ENCODE data around the gene SLC45A2. TPM values are rescaled to one million over a fixed set of nuclear protein-coding genes. Genes with fewer than 3 reads are reported as not detected.

SLC45A2 gene
- polyA plus RNA-seq, 1 donor from 2014 or later = 1.2 TPM

DNA sequence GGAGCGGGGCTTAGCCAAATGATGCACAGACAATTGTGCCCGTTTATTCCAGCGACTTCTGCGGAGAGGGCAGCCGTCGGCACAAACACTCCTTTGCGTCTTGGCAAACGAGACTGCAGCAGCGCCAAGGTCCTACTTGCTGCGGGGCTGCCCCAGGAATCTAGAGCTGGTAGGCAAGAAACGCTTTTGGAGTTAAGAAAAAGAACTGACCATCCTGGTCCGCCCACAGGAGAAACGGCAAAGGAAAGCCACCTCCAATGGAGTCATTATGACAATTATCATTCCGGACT, 46.0 kb downstream of the SLC45A2 start:
- H3K4me2 ChIP-seq (ENCODE audit: low read length) = no peak overlapping the region
- no peak overlapping the region for H3K4me3 ChIP-seq (ENCODE audit: low read length)
- no peaks in the 10 kb centered on the region for H3F3A ChIP-seq (ENCODE audit: insufficient read depth, low read length, poor library complexity, severe bottlenecking)
- H3K27ac ChIP-seq (ENCODE audit: low read length) = no peak overlapping the region
- no peaks in the 10 kb centered on the region for H3K9me3 ChIP-seq (ENCODE audit: low read length)
- H3K9me2 ChIP-seq (ENCODE audit: insufficient read depth, low read length) = no peaks in the 10 kb centered on the region
- no peaks in the 10 kb centered on the region for H3K79me2 ChIP-seq (replicated peaks; ENCODE audit: insufficient read depth, low read length)
- TF ChIP-seq SMC3 (conservative IDR thresholded peaks at IDR 0.05; ENCODE audit: poor library complexity) (no peak), RAD21 (conservative IDR thresholded peaks at IDR 0.05) (no peak), EZH2 (IDR thresholded peaks at IDR 0.05; ENCODE audit: borderline replicate concordance, insufficient read depth, low read length, poor library complexity, severe bottlenecking) (no peak), POLR2AphosphoS5 (IDR thresholded peaks at IDR 0.05) (no peak), MXI1 (conservative IDR thresholded peaks at IDR 0.05; ENCODE audit: poor library complexity, severe bottlenecking) (no peak), EP300 (conservative IDR thresholded peaks at IDR 0.05; ENCODE audit: poor library complexity, severe bottlenecking) (no peak), TAF1 (IDR thresholded peaks at IDR 0.05; ENCODE audit: low read depth) (no peak)
- TF ChIP-seq, protein P1, sequence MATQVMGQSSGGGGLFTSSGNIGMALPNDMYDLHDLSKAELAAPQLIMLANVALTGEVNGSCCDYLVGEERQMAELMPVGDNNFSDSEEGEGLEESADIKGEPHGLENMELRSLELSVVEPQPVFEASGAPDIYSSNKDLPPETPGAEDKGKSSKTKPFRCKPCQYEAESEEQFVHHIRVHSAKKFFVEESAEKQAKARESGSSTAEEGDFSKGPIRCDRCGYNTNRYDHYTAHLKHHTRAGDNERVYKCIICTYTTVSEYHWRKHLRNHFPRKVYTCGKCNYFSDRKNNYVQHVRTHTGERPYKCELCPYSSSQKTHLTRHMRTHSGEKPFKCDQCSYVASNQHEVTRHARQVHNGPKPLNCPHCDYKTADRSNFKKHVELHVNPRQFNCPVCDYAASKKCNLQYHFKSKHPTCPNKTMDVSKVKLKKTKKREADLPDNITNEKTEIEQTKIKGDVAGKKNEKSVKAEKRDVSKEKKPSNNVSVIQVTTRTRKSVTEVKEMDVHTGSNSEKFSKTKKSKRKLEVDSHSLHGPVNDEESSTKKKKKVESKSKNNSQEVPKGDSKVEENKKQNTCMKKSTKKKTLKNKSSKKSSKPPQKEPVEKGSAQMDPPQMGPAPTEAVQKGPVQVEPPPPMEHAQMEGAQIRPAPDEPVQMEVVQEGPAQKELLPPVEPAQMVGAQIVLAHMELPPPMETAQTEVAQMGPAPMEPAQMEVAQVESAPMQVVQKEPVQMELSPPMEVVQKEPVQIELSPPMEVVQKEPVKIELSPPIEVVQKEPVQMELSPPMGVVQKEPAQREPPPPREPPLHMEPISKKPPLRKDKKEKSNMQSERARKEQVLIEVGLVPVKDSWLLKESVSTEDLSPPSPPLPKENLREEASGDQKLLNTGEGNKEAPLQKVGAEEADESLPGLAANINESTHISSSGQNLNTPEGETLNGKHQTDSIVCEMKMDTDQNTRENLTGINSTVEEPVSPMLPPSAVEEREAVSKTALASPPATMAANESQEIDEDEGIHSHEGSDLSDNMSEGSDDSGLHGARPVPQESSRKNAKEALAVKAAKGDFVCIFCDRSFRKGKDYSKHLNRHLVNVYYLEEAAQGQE (IDR thresholded peaks at IDR 0.05; ENCODE audit: borderline replicate concordance) = no peak
- TF ChIP-seq, protein P2, sequence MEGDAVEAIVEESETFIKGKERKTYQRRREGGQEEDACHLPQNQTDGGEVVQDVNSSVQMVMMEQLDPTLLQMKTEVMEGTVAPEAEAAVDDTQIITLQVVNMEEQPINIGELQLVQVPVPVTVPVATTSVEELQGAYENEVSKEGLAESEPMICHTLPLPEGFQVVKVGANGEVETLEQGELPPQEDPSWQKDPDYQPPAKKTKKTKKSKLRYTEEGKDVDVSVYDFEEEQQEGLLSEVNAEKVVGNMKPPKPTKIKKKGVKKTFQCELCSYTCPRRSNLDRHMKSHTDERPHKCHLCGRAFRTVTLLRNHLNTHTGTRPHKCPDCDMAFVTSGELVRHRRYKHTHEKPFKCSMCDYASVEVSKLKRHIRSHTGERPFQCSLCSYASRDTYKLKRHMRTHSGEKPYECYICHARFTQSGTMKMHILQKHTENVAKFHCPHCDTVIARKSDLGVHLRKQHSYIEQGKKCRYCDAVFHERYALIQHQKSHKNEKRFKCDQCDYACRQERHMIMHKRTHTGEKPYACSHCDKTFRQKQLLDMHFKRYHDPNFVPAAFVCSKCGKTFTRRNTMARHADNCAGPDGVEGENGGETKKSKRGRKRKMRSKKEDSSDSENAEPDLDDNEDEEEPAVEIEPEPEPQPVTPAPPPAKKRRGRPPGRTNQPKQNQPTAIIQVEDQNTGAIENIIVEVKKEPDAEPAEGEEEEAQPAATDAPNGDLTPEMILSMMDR (IDR thresholded peaks at IDR 0.05; ENCODE audit: poor library complexity, severe bottlenecking) = no peak
- no peak overlapping the region for H3K9ac ChIP-seq (ENCODE audit: low read length)
- peaks cover 23% of the 10 kb centered on the region for H3K27me3 ChIP-seq (ENCODE audit: insufficient read depth, low read depth, low read length)
- H4K20me1 ChIP-seq (ENCODE audit: insufficient read depth) = no peaks in the 10 kb centered on the region
- H3K36me3 ChIP-seq (ENCODE audit: insufficient read depth, low read length) = no peaks in the 10 kb centered on the region
- no peak overlapping the region for H2AFZ ChIP-seq (ENCODE audit: low read depth, low read length)

DNA sequence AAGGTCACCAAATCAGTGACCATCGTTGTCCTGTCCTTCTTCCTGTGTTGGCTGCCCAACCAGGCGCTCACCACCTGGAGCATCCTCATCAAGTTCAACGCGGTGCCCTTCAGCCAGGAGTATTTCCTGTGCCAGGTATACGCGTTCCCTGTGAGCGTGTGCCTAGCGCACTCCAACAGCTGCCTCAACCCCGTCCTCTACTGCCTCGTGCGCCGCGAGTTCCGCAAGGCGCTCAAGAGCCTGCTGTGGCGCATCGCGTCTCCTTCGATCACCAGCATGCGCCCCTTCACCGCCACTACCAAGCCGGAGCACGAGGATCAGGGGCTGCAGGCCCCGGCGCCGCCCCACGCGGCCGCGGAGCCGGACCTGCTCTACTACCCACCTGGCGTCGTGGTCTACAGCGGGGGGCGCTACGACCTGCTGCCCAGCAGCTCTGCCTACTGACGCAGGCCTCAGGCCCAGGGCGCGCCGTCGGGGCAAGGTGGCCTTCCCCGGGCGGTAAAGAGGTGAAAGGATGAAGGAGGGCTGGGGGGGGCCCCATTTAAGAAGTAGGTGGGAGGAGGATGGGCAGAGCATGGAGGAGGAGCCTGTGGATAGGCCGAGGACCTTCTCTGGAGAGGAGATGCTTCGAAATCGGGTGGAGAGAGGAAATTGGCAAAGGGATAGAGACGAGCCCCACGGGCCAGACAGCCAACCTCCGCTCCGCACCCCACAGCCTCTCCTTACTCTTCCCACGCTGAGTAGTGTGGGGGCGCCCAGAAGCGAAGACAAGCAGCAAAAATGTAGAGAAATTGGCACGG, 46.6 kb downstream of the SLC45A2 start:
- H3K9ac ChIP-seq (ENCODE audit: low read length) = no peak overlapping the region
- H4K20me1 ChIP-seq (ENCODE audit: insufficient read depth) = no peaks in the 10 kb centered on the region
- TF ChIP-seq EP300 (conservative IDR thresholded peaks at IDR 0.05; ENCODE audit: poor library complexity, severe bottlenecking) = no peak
- TF ChIP-seq SMC3 (conservative IDR thresholded peaks at IDR 0.05; ENCODE audit: poor library complexity) = no peak
- no peak for TF ChIP-seq EZH2 (IDR thresholded peaks at IDR 0.05; ENCODE audit: borderline replicate concordance, insufficient read depth, low read length, poor library complexity, severe bottlenecking)
- no peak for TF ChIP-seq TAF1 (IDR thresholded peaks at IDR 0.05; ENCODE audit: low read depth)
- TF ChIP-seq, protein P1 (IDR thresholded peaks at IDR 0.05; ENCODE audit: borderline replicate concordance) = no peak
- no peaks in the 10 kb centered on the region for H3K79me2 ChIP-seq (replicated peaks; ENCODE audit: insufficient read depth, low read length)
- H3F3A ChIP-seq (ENCODE audit: insufficient read depth, low read length, poor library complexity, severe bottlenecking) = no peaks in the 10 kb centered on the region
- no peaks in the 10 kb centered on the region for H3K36me3 ChIP-seq (ENCODE audit: insufficient read depth, low read length)
- H3K27ac ChIP-seq (ENCODE audit: low read length) = no peak overlapping the region
- H2AFZ ChIP-seq (ENCODE audit: low read depth, low read length) = no peak overlapping the region
- no peaks in the 10 kb centered on the region for H3K9me2 ChIP-seq (ENCODE audit: insufficient read depth, low read length)
- H3K9me3 ChIP-seq (ENCODE audit: low read length) = no peaks in the 10 kb centered on the region
- no peak overlapping the region for H3K4me2 ChIP-seq (ENCODE audit: low read length)
- peaks cover 23% of the 10 kb centered on the region for H3K27me3 ChIP-seq (ENCODE audit: insufficient read depth, low read depth, low read length)
- no peak overlapping the region for H3K4me3 ChIP-seq (ENCODE audit: low read length)

Measured in neural cell (in vitro differentiated cells).